DMS79 treated with DMSO at 0.1 percent for 48 hours (cell line): ENCODE measurements around the gene PNMA6A.
"Not testable (repeated sequence)": the region's sequence is repeated elsewhere in the genome, so short reads cannot be mapped to it uniquely, and the experiment has no call there.

Source experiments
- DNase-seq: peaks from one replicate; lab custom pipeline; 2025; lab: John Stamatoyannopoulos, UW

Gene PNMA6A

GRCh38 chrX:153075366-153075765 is 3.1 kb downstream of the PNMA6A start:
- DNase-seq: no peak

- not testable (repeated sequence) for DNase-seq
Observed at GRCh38 chrX:153077437-153078135, 5.3 kb downstream of the PNMA6A start.

GRCh38 chrX:153083238-153083923 is 11.1 kb downstream of the PNMA6A start:
- DNase-seq: peak; percentile 22

- no peak for DNase-seq
Observed at GRCh38 chrX:153102418-153102817, 30.2 kb downstream of the PNMA6A start.

- not testable (repeated sequence) for DNase-seq
Observed at GRCh38 chrX:153104959-153105358, 32.7 kb downstream of the PNMA6A start.

GRCh38 chrX:153106092-153106801 is 34.0 kb downstream of the PNMA6A start:
- not testable (repeated sequence) for DNase-seq

- DNase-seq: not testable (repeated sequence)
Observed at GRCh38 chrX:153110735-153111134, 38.5 kb downstream of the PNMA6A start.

GRCh38 chrX:153113851-153114250 is 41.6 kb downstream of the PNMA6A start:
- not testable (repeated sequence) for DNase-seq

- not testable (repeated sequence) for DNase-seq
Observed at GRCh38 chrX:153117754-153118153, 45.5 kb downstream of the PNMA6A start.

- not testable (repeated sequence) for DNase-seq
Observed at GRCh38 chrX:153120230-153120629, 48.0 kb downstream of the PNMA6A start.

GRCh38 chrX:153123468-153123867 is 51.2 kb downstream of the PNMA6A start:
- DNase-seq: not testable (repeated sequence)
